ENCODE results near the gene VTCN1.

VTCN1 gene

DNA sequence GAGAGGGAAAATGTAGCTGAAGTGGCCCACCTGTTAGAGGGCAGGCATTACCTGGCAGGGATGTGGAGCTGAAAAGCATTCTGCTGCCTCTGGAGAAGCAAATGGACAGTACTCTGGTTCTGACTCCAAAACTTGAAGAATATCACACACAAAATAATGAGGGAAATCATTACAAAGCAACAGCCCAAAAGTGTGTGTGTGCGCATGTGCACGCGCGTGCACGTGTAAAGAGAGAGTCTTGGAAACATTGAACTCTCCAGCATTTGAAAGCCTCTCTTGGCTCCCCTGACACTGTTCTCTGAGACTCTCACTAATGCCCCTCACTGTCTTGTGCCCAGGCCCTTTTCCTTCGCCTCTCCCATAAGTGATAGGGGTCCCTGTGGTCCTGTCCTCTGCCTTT lies 2.3 kb upstream of the VTCN1 start:
- no peak for DNase-seq (ENCODE audit: low read depth, low spot score)
- H3K4me3 ChIP-seq (ENCODE audit: low read length) = no peak overlapping the region

DNA sequence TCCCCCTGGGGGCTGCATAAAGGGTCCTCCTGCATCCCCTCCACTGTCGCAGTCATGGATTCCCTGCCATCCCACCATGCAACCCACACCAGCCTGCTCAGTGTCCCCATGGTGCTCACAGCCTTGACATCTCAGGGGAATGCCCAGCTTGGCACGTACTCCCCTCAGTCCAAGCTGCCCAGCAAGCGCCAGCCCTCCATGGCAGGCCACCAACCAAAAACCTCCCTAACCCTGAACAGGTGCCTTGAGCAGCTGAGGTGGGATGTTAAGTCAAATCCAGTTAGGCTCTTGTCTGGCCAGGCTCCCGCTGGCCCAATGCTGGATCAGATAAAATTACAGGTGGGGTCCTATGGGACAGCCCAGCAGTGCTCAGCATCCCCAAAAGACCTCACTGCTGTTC lies 341 bp downstream of the VTCN1 start:
- H3K4me3 ChIP-seq (ENCODE audit: low read length) = no peak overlapping the region
- no peak for DNase-seq (ENCODE audit: low read depth, low spot score)

DNA sequence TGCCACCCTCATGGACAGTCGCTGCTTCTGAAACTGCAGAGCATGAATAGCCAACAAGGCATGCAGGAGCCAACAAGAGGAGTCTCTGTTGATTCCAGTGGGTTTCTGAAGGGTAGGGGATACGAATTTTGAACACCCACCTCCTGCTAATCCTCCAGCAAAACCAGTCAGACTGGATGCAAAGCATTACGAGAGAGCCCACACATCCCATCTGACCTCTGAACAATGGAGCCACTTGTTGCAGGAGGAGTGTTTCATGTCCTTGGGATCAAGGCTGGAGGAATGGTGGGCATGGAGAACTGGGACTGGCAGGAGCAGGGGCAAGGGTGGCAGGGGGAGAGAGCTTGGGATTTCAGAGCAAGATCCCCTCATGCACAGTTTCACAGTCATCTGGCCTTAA lies 1.6 kb downstream of the VTCN1 start:
- DNase-seq (ENCODE audit: low read depth, low spot score) = no peak

DNA sequence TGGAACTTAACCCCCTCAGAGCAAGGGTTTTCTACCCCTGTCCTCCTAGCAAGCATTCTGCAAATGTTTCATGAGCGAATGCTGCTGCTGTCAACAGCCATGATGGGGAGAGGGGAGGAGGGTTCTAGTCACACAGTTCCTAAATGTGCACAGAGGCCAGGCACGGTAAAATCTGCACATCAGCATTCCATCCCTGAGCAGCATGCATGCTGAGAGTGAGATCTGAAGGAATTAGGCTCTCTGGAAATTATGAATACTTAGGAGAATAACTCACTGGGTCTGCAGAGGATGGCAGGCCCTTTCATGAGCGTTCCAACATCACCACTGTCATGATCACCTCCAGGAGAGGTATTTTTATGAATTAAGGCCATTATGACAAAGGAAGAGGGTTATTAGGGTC lies 2.1 kb downstream of the VTCN1 start:
- DNase-seq (ENCODE audit: low read depth, low spot score) = no peak
- H3K4me3 ChIP-seq (ENCODE audit: low read length) = no peak overlapping the region

More for the DNA sequence above, 1.6 kb downstream of the VTCN1 start:
- H3K4me3 ChIP-seq (ENCODE audit: low read length) = no peak overlapping the region

DNA sequence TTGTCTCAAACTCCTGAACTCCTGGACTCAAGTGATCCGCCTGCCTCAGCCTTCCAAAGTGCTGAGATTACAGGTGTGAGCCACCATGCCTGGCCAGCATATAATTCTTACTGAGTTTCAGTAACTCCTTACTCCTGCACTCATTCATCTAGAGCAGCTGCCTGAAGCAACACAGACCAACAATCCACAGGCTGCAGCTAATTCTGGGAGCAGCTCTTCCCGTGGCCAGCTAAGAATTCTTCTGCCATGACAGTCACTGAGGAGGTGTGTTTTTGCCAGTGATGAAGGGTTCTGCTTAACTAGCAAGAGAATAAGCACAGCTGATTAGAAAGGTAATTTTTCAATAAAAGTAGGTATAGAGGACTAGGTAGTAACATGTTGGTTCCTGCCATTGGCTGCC lies 5.4 kb downstream of the VTCN1 start:
- no peak overlapping the region for H3K4me3 ChIP-seq (ENCODE audit: low read length)
- no peak for DNase-seq (ENCODE audit: low read depth, low spot score)

DNA sequence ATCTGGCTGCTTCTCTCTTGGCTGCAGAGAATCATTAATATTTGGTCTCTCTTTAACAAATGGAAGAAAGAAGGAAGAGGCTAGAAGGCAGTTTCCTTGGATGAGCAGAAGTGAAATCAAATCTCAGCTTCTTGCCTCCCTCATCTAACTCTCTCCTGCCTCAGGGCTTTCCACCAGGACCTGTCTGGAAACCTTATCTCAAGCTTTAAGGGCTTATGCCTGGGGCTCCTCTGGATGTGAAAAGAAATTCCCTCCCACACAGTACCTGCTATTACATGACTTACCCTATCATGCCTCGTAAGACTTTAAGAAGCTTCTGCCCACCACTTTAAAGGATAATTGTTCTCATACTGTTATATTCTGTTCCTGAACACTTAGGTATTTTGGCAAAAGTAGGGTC lies 8.9 kb downstream of the VTCN1 start:
- no peak for DNase-seq (ENCODE audit: low read depth, low spot score)
- H3K4me3 ChIP-seq (ENCODE audit: low read length) = no peak overlapping the region

DNA sequence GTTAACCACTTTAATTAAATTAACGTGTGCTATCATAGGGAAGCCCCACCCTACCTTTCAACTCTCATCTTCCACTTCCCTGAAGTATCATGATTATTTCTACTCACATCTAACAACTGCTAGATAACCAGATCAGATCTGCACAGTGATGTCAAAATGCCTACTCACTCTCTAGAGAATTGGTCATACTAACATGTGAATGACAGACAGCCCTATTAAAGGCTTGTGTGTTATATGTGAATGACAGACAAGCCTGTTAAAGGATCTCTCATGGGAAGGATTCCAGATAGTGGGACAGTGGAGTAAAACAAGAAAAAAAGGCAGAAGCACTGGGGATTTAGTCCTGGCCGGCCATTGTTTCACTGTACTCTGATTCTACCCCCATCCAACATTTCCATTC lies 12.6 kb downstream of the VTCN1 start:
- DNase-seq (ENCODE audit: low read depth, low spot score) = no peak
- no peak overlapping the region for H3K4me3 ChIP-seq (ENCODE audit: low read length)

DNA sequence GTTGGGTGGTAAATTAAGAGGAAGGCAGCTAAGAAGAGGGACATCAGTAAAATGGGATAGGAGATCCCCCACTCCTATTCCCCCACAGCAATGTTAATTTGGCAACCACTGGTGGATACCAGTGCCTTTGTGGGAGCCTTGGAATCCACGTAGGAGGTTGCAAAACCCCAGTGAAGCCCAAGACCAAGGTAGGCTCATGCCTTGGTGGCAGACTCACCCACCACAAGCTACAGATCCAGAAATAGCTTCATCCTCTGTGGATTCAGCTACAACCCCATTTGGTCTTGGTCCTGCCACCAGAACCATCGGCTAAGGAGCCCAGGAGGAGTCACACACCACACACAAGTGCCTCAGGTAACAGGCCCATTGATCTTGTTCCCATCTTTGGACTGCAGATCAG lies 21.0 kb downstream of the VTCN1 start:
- H3K4me3 ChIP-seq (ENCODE audit: low read length) = no peak overlapping the region
- no peak for DNase-seq (ENCODE audit: low read depth, low spot score)

DNA sequence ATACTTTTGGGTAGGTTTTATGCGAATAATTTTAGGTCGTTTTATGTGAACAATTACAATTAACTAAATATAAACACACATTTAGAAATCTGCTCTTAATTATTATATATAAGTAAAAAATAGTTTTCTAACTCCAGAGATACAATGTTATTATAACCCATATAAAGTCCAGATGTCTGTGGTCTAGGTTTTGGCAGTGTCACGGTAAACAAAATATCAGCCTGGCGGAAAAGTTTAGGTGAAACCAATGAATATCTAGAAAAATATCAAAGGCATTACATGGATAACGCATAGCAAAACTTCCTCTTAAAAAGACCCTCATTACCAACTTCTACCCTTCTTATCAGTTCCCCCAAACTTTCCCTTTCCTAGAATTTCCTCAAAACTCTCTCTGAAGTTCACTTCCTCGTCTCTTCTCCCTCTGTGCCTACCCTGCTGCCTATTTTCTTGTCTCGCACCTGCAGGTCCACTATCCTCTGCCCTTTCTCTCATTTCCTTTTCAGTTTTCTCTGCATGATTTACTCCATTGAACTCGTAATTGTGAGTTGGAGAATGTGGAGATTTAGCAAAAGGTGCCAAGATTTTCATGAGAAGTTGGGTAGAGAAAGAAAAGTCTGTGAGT lies 21.8 kb downstream of the VTCN1 start:
- DNase-seq (ENCODE audit: low read depth, low spot score) = no peak
- H3K4me3 ChIP-seq (ENCODE audit: low read length) = no peak overlapping the region

DNA sequence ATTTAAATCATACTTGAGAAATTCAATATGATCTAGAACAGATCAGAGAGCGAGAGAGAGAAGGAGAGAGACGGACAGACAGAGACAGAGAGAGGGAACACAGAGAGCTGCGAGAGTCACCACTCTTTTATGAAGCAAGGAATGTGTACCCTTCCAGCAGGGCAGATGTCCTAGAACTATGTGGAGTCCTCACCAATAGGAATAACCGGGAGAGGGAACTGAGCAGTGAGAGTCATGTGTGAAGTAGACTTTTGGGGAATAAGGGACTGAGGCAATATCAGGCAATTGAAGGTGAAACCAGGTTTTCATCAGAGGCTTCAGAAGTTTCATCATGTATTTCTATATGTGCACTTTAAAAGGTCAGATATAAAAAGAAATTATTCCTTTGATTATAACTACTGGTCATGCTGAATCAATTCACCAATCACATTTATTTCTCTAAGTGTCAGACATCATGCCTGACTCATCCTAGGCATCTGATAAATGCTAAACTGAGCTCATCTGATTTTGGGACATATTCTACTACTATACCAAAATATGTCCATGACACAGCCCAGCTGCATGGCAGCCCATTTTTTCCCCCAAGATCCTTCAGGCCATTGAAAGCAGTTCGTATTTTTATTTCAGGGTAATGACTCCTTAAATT lies 22.4 kb downstream of the VTCN1 start:
- no peak overlapping the region for H3K4me3 ChIP-seq (ENCODE audit: low read length)
- no peak for DNase-seq (ENCODE audit: low read depth, low spot score)

DNA sequence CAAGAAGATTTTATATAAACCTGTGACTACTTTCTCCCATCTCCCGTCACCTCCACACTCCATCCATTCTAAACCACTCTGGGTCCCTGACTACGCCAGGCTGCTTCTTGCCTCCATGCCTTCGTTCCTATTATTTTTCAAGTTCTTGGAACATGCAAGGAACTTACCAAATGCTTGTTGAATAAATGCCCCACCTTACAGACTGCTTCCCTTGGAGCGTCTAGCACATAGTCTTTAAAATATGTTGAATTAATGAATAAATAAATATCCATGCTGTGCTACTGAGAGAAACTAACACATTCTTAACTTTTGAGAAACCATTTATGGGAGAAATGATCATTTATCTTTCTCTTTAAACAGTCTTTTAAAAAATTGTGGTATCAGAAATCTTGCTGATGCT lies 27.6 kb downstream of the VTCN1 start:
- no peak overlapping the region for H3K4me3 ChIP-seq (ENCODE audit: low read length)
- DNase-seq (ENCODE audit: low read depth, low spot score) = no peak

DNA sequence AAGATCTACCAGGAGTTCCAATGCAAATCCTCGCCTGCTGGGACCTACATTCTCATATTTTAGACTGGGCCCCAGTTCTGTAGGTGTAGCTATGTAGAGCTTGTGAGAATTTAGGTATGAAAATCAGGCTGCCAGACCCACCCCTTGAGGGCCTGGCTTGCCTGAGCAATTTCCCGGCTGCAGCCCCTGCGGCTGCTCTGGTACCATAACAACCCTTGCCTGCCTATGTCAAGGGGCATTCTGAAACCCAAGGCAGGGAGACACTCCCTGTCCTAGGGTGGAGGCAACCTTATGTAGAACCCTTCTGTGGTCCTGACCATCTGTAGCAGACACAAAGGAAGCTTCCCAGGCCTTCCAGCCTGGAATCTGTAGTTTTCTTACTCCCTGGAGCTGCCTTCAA lies 28.4 kb downstream of the VTCN1 start:
- DNase-seq (ENCODE audit: low read depth, low spot score) = no peak

DNA sequence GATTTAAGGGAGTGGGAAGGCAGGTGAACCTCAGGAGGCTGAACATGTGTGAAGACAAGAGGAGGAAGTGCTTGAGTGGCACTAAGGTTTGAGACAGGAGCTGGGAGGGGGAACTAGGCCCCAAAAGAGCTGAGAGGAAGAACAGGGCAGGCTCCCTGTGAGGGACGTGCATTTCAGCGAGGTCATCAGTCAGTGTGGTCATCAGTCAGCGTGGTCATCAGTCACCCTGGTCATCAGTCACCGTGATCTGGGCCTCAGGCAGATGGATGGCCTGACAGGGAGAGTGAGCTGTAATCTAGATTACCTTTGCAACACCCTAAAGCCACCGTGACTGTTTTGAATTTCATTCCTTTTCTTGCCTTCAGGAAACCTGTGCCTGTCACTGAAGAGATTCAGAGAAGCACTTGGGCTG lies 29.1 kb downstream of the VTCN1 start:
- DNase-seq (ENCODE audit: low read depth, low spot score) = no peak
- no peak overlapping the region for H3K4me3 ChIP-seq (ENCODE audit: low read length)

More for the DNA sequence above, 28.4 kb downstream of the VTCN1 start:
- no peak overlapping the region for H3K4me3 ChIP-seq (ENCODE audit: low read length)

DNA sequence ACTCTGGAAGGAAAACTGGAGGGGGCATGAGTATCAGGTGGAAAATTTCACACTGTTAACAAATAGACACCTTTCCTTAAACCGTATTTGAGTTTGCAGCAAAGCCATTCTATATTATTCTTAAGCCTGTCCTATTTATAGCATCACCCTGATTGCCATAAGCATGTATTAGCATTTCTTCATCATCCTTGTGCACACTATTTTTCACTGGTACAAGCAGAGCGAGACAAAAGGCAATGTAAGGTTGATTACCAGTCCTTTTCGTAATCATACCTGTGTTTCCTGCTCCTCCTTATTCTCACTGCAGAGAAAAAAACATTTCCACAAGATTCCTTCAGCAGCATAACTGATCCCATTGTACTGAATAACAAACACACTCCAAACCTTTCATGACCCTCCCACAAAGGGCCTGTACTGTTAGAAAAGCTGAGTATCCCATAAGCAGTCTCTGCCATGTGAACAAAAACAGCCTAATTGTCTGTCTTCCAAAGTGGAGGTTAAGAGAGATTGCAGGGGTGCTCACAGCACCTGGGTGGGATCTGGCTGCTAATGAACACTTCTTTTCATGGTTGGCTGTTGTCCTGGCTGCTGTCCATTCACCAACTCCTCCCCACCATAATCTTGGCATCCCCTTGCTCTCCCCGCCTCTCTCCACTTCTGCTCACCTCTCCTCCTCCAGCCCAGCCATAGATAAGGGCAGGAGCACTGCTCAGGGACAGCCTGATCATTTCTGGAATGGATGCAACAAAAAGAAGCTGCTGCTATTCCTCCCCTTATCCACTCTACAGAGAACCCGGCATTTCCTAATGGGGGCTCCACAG lies 30.4 kb downstream of the VTCN1 start:
- DNase-seq (ENCODE audit: low read depth, low spot score) = no peak
- H3K4me3 ChIP-seq (ENCODE audit: low read length) = no peak overlapping the region

DNA sequence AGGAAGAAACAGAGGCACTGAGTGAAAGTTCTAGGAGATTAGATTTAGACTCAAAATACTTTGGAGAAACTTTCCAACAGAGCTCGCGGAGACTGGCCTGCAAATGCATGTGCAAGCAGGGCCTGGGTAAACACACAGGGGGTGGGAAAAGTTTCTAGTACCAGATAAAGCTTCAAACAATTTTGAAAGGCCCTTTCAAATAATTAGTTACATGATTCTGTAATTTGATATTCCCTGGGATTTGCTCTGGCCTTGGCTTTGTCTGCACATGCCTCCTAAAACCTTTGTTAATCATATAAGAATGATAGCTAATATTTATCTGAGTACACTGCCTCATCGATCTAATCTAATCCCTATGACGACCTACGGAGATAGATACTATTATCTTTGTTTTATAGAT lies 31.3 kb downstream of the VTCN1 start:
- no peak overlapping the region for H3K4me3 ChIP-seq (ENCODE audit: low read length)
- no peak for DNase-seq (ENCODE audit: low read depth, low spot score)

DNA sequence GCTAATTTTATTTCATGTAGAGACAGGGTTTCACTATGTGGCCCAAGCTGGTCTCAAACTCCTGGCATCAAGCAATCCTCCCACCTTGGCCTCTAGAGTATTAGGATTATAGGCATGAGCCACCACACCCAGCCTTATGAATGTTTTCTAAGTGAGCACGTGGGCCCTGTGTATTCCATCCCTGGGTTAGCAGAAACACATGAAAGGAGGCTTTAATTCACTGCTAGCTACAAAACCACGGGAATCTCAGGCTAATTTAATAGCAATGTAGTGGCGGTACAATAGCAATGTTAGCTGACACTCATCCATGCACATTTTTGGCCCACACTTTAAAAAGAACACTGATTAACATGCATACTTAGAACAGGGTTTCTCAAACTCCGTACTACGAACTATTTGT lies 32.0 kb downstream of the VTCN1 start:
- H3K4me3 ChIP-seq (ENCODE audit: low read length) = no peak overlapping the region
- no peak for DNase-seq (ENCODE audit: low read depth, low spot score)

DNA sequence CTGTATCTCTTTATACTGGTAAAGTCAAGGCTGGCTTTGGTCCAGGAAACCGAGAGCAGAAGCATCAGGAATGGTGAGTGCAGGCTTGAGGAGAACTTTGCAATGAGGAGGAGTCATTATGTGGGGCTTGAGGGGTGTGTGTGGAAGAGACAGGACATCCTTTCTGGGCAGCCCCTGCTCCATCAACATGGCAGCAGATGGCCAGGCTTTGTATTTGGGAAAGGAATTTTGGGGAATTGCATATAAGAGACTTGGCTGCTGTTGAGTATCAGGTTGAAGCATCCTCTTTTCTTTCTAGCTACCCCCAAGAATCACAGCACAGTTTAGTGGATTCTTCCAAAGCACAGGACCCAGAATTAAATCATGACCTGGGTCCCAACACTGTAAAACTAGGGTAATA lies 33.4 kb downstream of the VTCN1 start:
- DNase-seq (ENCODE audit: low read depth, low spot score) = no peak
- H3K4me3 ChIP-seq (ENCODE audit: low read length) = no peak overlapping the region

DNA sequence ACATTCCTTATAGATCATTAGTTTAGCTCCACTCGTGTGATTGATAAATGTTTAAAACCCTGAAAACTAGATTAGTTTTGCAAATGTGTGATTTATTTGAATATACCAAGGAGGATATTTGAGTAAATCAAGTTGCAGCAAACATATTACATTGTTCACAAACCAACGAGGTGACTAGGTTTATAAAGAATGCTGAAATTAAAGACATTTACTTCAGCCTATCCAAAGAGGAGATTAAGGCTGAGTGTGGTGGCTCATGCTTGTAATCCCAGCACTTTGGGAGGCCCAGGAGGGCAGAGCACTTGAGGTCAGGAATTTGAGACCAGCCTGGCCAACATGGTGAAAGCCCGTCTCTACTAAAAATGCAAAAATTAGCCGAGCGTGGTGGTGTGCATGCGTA lies 34.1 kb downstream of the VTCN1 start:
- no peak overlapping the region for H3K4me3 ChIP-seq (ENCODE audit: low read length)
- no peak for DNase-seq (ENCODE audit: low read depth, low spot score)

DNA sequence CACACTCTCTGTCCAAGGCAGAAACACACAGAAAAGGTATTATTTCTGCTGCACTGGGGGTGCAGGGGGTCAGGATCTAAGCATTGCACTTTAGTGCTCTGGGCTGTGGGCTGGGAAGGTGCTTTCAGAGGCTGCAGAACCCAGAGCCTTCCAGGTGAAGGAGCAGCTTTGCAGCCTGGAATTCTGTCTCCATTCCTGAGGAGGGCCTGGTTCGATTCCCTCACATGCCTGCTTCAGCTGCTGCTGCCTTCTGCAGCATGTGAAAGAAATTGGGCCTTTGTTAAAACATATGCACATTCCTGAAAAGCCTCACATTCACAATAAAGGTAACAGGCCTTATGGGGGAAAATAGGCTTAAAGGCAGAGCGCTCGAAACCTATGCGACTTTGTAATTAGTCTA lies 35.9 kb downstream of the VTCN1 start:
- no peak for DNase-seq (ENCODE audit: low read depth, low spot score)
- H3K4me3 ChIP-seq (ENCODE audit: low read length) = no peak overlapping the region

DNA sequence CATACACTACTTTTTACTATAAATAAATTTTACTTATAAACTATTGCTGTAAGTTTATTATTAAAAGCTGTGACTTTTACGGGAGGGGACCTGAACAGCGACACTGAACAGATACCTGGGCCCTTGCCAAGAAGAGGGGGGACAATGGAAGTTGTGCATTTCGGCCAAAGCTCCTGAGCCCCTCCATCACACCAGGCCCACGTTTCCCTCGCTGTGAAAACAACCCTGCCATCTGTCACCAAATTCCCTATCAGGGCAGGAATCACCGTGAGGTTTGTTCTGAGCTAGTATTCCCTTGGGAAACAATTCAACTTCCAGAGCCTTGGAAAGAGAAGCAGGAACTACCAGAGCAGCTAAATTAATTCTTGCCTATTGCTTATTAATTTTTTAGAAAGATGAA lies 37.0 kb downstream of the VTCN1 start:
- no peak overlapping the region for H3K4me3 ChIP-seq (ENCODE audit: low read length)

DNA sequence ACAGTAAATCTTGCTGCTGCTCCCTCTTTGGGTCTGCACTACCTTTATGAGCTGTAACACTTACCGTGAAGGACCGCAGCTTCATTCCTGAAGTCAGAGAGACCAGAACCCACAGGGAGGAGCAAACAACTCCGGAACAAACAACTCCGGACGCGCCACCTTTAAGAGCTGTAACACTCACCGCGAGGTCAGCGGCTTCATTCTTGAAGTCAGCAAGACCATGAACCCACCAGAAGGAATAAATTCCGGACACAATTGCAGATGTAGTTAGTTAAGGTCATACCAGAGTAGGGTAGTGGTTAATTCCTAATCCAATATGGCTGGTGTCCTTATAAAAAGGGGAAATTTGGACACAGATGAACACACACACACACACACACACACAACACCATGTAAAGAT lies 37.7 kb downstream of the VTCN1 start:
- H3K4me3 ChIP-seq (ENCODE audit: low read length) = no peak overlapping the region
- no peak for DNase-seq (ENCODE audit: low read depth, low spot score)

More for the DNA sequence above, 37.0 kb downstream of the VTCN1 start:
- DNase-seq (ENCODE audit: low read depth, low spot score) = no peak
